SK-N-MC (cell line): ENCODE data around the gene C13orf46.

Experiments used
- EZH2 ChIP-seq: fragments of 200-600 bp; sonication (generic); IDR thresholded peaks from one replicate; pipeline ENCODE4 v1.6.1; 2017; ENCODE audit warnings: antibody characterized with exemption
- FOXP2 ChIP-seq: optimal IDR thresholded peaks from 2 replicates; pipeline ENCODE3; 2011; ENCODE audit warnings: mild to moderate bottlenecking, moderate library complexity; ENCODE audit not compliant: insufficient read depth; ENCODE audit errors: extremely low read length, control extremely low read depth
- POLR2AphosphoS5 ChIP-seq: IDR thresholded peaks from 2 replicates; pipeline ENCODE4 v1.6.1; 2012; ENCODE audit warnings: mild to moderate bottlenecking, low read depth, low read length, borderline replicate concordance

DNA sequence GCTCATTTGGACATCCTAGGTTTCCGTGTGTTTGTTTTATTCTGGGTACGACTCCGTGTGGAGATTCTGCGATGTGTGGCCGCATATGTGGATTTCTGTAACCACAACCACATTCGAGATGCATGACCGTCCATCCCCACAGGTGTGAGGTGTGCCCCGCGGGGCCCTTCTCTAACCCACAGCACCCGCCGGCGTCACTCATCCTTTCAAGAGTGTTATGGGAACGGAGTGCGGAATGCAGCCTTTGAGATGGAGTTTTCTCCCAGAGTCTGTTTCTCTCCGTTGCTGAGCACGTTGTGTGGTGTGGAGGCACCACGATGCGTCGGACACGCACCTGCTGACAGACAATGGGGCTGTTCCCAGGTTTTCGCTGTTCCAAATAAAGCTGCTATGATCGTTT is 40.0 kb downstream of the C13orf46 start:
- TF ChIP-seq EZH2 = no peak
- no peak for TF ChIP-seq POLR2AphosphoS5
- no peak for TF ChIP-seq FOXP2
